Osteocyte (in vitro differentiated cells): Measurements from ENCODE around the gene MYADML2. TPM values are rescaled to one million over a fixed set of nuclear protein-coding genes. Genes with fewer than 3 reads are reported as not detected.
A peak's percentile ranks its signal among the peaks of the same experiment; 100 is the strongest.

Experiments used
- DNase-seq: peaks from one replicate; pipeline ENCODE4 v3.0.0; 2021; ENCODE audit warnings: mixed read lengths; ENCODE audit not compliant: unreplicated experiment; ENCODE audit errors: extremely low spot score
- H3K27ac Mint-ChIP-seq: one replicate; pipeline ENCODE4 v1.8.0; 2021; ENCODE audit warnings: mild to moderate bottlenecking, mixed read lengths; ENCODE audit not compliant: unreplicated experiment
- H3K27me3 Mint-ChIP-seq: one replicate; pipeline ENCODE4 v1.8.0; 2021; ENCODE audit warnings: mixed read lengths; ENCODE audit not compliant: unreplicated experiment
- H3K36me3 Mint-ChIP-seq: one replicate; pipeline ENCODE4 v1.8.0; 2021; ENCODE audit warnings: mixed read lengths; ENCODE audit not compliant: unreplicated experiment
- H3K4me1 Mint-ChIP-seq: one replicate; pipeline ENCODE4 v1.8.0; 2021; ENCODE audit warnings: mixed read lengths; ENCODE audit not compliant: unreplicated experiment
- H3K4me3 Mint-ChIP-seq: one replicate; pipeline ENCODE4 v1.8.0; 2021; ENCODE audit warnings: mild to moderate bottlenecking, moderate library complexity, mixed read lengths; ENCODE audit not compliant: unreplicated experiment
- H3K9me3 Mint-ChIP-seq: one replicate; pipeline ENCODE4 v1.8.0; 2021; ENCODE audit warnings: mixed read lengths; ENCODE audit not compliant: unreplicated experiment
- total RNA-seq: library from RNA; stranded (reverse); gene quantifications from 2 replicates; pipeline ENCODE4 v1.2.1, GENCODE V29; 2021
- TF ChIP-seq, protein P1 (sequence below): fragments of 200-600 bp; sonication (generic); IDR thresholded peaks from 2 replicates; pipeline ENCODE4 v1.5.0; 2021; ENCODE audit warnings: antibody characterized with exemption, mild to moderate bottlenecking, moderate library complexity

Gene MYADML2
- total RNA-seq, 1 donor from 2014 or later: not detected

DNA sequence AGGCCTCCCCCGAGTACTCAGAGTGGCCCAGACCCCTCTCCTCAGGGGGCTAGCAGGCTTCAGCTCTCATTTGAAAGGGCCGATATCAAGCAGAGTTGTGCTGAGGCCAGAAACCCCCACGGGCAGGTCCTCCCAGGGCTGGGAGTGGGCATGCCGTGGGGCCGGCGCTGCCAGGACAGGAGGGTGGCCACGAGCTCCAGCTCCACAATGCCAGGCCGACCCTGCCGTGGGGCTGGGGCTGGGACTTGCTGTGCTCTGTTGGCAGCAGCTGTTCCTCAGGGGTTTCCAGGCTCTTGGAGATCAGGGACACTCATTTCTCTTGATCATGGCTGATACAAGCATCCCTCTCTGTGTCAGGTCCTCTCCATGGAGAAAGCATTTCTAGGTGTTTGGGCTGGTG is 48.1 kb downstream of the MYADML2 start:
- TF ChIP-seq, protein P1, sequence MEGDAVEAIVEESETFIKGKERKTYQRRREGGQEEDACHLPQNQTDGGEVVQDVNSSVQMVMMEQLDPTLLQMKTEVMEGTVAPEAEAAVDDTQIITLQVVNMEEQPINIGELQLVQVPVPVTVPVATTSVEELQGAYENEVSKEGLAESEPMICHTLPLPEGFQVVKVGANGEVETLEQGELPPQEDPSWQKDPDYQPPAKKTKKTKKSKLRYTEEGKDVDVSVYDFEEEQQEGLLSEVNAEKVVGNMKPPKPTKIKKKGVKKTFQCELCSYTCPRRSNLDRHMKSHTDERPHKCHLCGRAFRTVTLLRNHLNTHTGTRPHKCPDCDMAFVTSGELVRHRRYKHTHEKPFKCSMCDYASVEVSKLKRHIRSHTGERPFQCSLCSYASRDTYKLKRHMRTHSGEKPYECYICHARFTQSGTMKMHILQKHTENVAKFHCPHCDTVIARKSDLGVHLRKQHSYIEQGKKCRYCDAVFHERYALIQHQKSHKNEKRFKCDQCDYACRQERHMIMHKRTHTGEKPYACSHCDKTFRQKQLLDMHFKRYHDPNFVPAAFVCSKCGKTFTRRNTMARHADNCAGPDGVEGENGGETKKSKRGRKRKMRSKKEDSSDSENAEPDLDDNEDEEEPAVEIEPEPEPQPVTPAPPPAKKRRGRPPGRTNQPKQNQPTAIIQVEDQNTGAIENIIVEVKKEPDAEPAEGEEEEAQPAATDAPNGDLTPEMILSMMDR: no peak
- Mint-ChIP-seq H3K9me3 (no peaks in the 10 kb centered on the region), H3K4me1 (peaks cover 35% of the 10 kb centered on the region), H3K4me3 (peak overlapping the region; percentile 4), H3K27me3 (no peaks in the 10 kb centered on the region), H3K27ac (peak overlapping the region; percentile 91), H3K36me3 (peaks cover 8% of the 10 kb centered on the region)
- no peak for DNase-seq

DNA sequence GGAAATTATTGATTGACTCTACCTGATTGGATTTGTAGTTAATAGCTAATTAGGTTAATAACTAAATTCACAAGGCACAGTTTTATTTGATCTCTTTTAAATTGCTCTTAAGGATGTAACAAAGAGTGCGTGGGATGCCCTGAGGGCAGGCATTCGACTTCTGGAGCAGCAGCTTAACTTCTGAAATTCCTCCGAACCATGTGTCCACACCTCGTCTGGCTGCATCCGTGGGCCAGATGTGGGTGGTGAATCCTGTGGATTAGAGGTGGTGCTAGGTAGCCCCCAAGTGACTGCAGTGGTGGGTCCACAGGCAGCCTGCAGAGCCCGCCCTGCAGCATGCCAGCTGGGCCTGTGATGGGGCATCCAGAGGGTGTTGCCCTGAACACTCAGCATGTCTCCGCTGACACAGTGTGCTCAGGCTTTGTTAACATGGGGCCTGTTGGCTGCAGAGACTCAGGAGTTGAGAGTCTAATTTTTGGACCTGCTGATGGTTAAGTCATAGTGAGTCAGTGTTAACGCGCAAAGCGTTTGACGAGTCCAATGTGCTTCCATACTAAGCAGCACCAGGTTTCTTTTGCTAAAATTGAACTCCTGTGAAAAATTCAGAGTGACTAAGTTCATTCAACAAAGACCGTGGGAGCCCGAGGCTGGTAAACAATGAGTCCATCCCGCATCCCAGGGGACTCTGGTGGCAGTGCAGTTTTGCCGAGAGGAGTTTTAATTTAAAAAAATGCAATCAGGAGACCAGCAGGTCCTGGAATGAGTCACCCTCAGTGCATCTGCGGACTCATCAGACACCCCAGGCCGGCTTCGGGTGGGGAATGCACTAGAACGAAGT is 48.8 kb downstream of the MYADML2 start:
- Mint-ChIP-seq H3K27me3 (no peaks in the 10 kb centered on the region), H3K27ac (peak overlapping the region; percentile 91), H3K4me3 (peak overlapping the region; percentile 4), H3K4me1 (peaks cover 35% of the 10 kb centered on the region), H3K9me3 (no peaks in the 10 kb centered on the region), H3K36me3 (peaks cover 9% of the 10 kb centered on the region)
- peak; percentile 84 for DNase-seq
- TF ChIP-seq, protein P1: no peak

DNA sequence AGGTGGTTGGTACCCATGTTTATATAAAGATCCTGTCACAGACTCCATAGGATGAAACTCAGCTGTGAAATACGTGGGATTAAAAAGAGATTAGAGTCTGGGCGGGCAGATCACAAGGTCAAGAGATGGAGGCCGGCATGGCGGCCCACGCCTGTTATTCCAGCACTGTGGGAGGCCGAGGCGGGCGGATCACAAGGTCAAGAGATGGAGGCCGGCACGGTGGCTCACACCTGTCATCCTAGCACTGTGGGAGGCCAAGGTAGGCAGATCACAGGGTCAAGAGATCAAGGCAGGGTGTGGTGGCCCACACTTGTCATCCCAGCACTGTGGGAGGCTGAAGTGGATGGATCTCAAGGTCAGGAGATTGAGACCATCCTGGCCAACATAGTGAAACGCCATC is 51.6 kb downstream of the MYADML2 start:
- Mint-ChIP-seq H3K36me3 (peaks cover 9% of the 10 kb centered on the region), H3K4me1 (peaks cover 41% of the 10 kb centered on the region), H3K27ac (no peak overlapping the region), H3K9me3 (no peaks in the 10 kb centered on the region), H3K27me3 (no peaks in the 10 kb centered on the region), H3K4me3 (no peak overlapping the region)
- no peak for DNase-seq
- TF ChIP-seq, protein P1: no peak

DNA sequence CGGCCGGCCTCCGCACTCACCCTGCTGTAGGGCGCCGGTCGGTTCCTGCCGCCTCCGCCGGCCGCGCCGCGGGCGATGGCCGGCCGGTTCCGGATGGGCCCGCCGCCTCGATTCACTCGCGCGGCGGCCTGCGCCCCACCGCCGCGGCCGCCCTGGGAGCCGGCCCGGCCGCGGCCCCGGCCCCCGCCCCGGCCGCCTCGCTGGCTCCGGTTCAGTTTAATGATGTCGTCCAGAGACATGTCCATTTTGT is 55.8 kb downstream of the MYADML2 start:
- Mint-ChIP-seq H3K9me3 (no peaks in the 10 kb centered on the region), H3K27ac (peak overlapping the region; percentile 93), H3K27me3 (no peaks in the 10 kb centered on the region), H3K4me1 (peaks cover 20% of the 10 kb centered on the region), H3K36me3 (peaks cover 20% of the 10 kb centered on the region), H3K4me3 (peak overlapping the region; percentile 90)
- no peak for DNase-seq
- TF ChIP-seq, protein P1: no peak

DNA sequence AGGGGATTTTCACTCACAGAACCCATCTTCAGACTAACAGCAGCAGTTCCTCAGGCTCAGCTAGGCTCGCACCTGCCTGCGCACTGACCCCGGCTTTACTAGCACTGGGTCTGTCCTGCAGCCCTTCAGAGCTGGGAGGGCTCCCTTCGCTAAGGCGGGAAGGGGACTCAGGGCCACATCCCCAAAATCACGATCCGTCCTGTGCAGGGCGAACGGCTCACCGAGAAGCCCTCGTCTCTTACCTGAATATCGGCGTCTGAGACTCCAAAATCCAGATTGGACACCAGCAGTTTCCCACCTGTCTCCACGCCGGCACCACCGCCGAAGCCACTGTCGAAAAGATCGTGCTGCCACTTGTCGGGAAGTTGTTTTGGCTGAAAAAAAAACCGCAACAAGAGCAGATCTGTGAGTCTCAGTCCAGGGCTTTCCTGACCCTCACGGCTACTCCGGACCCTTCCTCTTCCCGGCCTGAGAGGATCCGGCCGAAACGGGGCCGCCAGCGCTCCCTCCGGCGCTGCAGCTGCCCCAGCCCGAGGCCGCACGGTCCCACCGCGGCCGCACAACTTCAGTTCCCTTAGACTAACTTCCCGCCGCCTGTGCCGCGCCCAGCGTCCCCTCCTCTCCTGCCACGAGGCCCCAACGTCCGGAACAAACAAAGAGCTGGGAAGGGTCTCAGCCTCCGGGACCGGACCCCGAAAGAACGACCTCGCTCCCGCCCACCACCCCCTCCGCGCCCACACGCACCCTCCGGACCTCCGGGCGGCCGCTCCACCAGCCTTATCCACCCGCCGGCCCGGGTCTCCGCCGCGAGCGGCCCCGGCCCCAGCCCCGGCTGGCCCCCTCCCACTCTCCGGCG is 56.4 kb downstream of the MYADML2 start:
- TF ChIP-seq, protein P1: no peak
- Mint-ChIP-seq H3K27ac (peak overlapping the region; percentile 89), H3K36me3 (peaks cover 21% of the 10 kb centered on the region), H3K9me3 (no peaks in the 10 kb centered on the region), H3K4me3 (peak overlapping the region; percentile 78), H3K27me3 (no peaks in the 10 kb centered on the region), H3K4me1 (peaks cover 20% of the 10 kb centered on the region)
- DNase-seq: no peak
